ENCODE results near the gene TYW5. TPM values are rescaled to one million over a fixed set of nuclear protein-coding genes. Genes with fewer than 3 reads are reported as not detected.

Gene TYW5
- total RNA-seq, 6 experiments from 2014 or later = 4.0 to 5.8 (median 5.2) TPM

- no peaks in the 10 kb centered on the region for H3K4me1 Mint-ChIP-seq (ENCODE audit: low read depth)
- no peak for TF ChIP-seq CTCF (IDR thresholded peaks at IDR 0.05)
- no peak overlapping the region for H3K27ac Mint-ChIP-seq
- H3K36me3 Mint-ChIP-seq (ENCODE audit: low read depth) = peaks cover 8% of the 10 kb centered on the region; the same call in 1 of the 2 replicates
- no peaks in the 10 kb centered on the region for H3K9me3 Mint-ChIP-seq
- H3K27me3 Mint-ChIP-seq (ENCODE audit: insufficient read depth) = no peaks in the 10 kb centered on the region
- no peak for DNase-seq
- no peak overlapping the region for H3K4me3 Mint-ChIP-seq
Observed at GRCh38 chr2:199966405-199966804, 11.1 kb upstream of the TYW5 start.

GRCh38 chr2:199962203-199962602, 6.9 kb upstream of the TYW5 start:
- TF ChIP-seq CTCF (IDR thresholded peaks at IDR 0.05) = no peak

GRCh38 chr2:199958014-199958413, 2.7 kb upstream of the TYW5 start:
- H3K9me3 Mint-ChIP-seq = no peaks in the 10 kb centered on the region
- DNase-seq = no peak
- no peak for TF ChIP-seq CTCF (IDR thresholded peaks at IDR 0.05)
- H3K27me3 Mint-ChIP-seq (ENCODE audit: insufficient read depth) = no peaks in the 10 kb centered on the region; the same call in 1 of the 2 replicates
- peak overlapping the region; percentile 24; the same call in 1 of the 2 replicates for H3K4me3 Mint-ChIP-seq
- no peak overlapping the region for H3K27ac Mint-ChIP-seq
- H3K36me3 Mint-ChIP-seq (ENCODE audit: low read depth) = peaks cover 18% of the 10 kb centered on the region
- H3K4me1 Mint-ChIP-seq (ENCODE audit: low read depth) = peaks cover 31% of the 10 kb centered on the region

More at GRCh38 chr2:199962203-199962602, 6.9 kb upstream of the TYW5 start:
- DNase-seq = no peak
- no peaks in the 10 kb centered on the region for H3K9me3 Mint-ChIP-seq
- H3K27ac Mint-ChIP-seq = no peak overlapping the region
- H3K27me3 Mint-ChIP-seq (ENCODE audit: insufficient read depth) = no peaks in the 10 kb centered on the region; the same call in 1 of the 2 replicates
- peaks cover 15% of the 10 kb centered on the region for H3K4me1 Mint-ChIP-seq (ENCODE audit: low read depth)
- peaks cover 13% of the 10 kb centered on the region; the same call in 1 of the 2 replicates for H3K36me3 Mint-ChIP-seq (ENCODE audit: low read depth)
- no peak overlapping the region for H3K4me3 Mint-ChIP-seq

GRCh38 chr2:199956062-199956380, 730 bp upstream of the TYW5 start:
- Mint-ChIP-seq H3K9me3 (no peaks in the 10 kb centered on the region), H3K36me3 (ENCODE audit: low read depth) (peaks cover 13% of the 10 kb centered on the region), H3K4me3 (peak overlapping the region; percentile 100), H3K4me1 (ENCODE audit: low read depth) (peaks cover 31% of the 10 kb centered on the region), H3K27ac (peak overlapping the region; percentile 94), H3K27me3 (ENCODE audit: insufficient read depth) (no peaks in the 10 kb centered on the region; the same call in 1 of the 2 replicates)
- no peak for TF ChIP-seq CTCF (IDR thresholded peaks at IDR 0.05)
- DNase-seq = no peak

GRCh38 chr2:199955007-199955338, 318 bp downstream of the TYW5 start:
- H3K4me3 Mint-ChIP-seq = peak overlapping the region; percentile 100
- no peaks in the 10 kb centered on the region; the same call in 1 of the 2 replicates for H3K27me3 Mint-ChIP-seq (ENCODE audit: insufficient read depth)
- H3K9me3 Mint-ChIP-seq = no peaks in the 10 kb centered on the region
- H3K27ac Mint-ChIP-seq = peak overlapping the region; percentile 94
- peaks cover 31% of the 10 kb centered on the region for H3K4me1 Mint-ChIP-seq (ENCODE audit: low read depth)
- no peak for TF ChIP-seq CTCF (IDR thresholded peaks at IDR 0.05)
- peaks cover 10% of the 10 kb centered on the region for H3K36me3 Mint-ChIP-seq (ENCODE audit: low read depth)
- DNase-seq = peak; percentile 33

- H3K9me3 Mint-ChIP-seq = no peaks in the 10 kb centered on the region
- peaks cover 22% of the 10 kb centered on the region for H3K4me1 Mint-ChIP-seq (ENCODE audit: low read depth)
- H3K27ac Mint-ChIP-seq = no peak overlapping the region
- no peak overlapping the region for H3K4me3 Mint-ChIP-seq
- H3K36me3 Mint-ChIP-seq (ENCODE audit: low read depth) = peaks cover 13% of the 10 kb centered on the region
- TF ChIP-seq CTCF (IDR thresholded peaks at IDR 0.05) = no peak
- no peaks in the 10 kb centered on the region; the same call in 1 of the 2 replicates for H3K27me3 Mint-ChIP-seq (ENCODE audit: insufficient read depth)
- DNase-seq = no peak
Observed at GRCh38 chr2:199951023-199951422, 4.3 kb downstream of the TYW5 start.

All from HFFc6 (cell line).